HepG2 (cell line): ENCODE data around the gene COG8. TPM values are rescaled to one million over a fixed set of nuclear protein-coding genes. Genes with fewer than 3 reads are reported as not detected.

Experiments
- AGO1 ChIP-seq: fragments of 200-400 bp; formaldehyde crosslinking; IDR thresholded peaks from 2 replicates; pipeline ENCODE4 v1.6.1; 2017; ENCODE audit warnings: mild to moderate bottlenecking, low read depth, low read length, moderate library complexity; ENCODE audit not compliant: poor library complexity, severe bottlenecking
- AGO2 ChIP-seq: fragments of 200-400 bp; formaldehyde crosslinking; optimal IDR thresholded peaks from 2 replicates; pipeline ENCODE3; 2017; ENCODE audit warnings: mild to moderate bottlenecking, low read depth, low read length, moderate library complexity
- BCL3 ChIP-seq: sonication (generic); formaldehyde crosslinking; IDR thresholded peaks from 2 replicates; pipeline ENCODE4 v1.5.1; 2020; ENCODE audit warnings: mild to moderate bottlenecking, missing genetic modification reagents, moderate library complexity
- EZH2 ChIP-seq: conservative IDR thresholded peaks from 2 replicates; pipeline ENCODE4 v1.6.1; 2012; ENCODE audit warnings: mild to moderate bottlenecking, low read depth, low read length, moderate library complexity
- KDM3A ChIP-seq: IDR thresholded peaks from 2 replicates; pipeline ENCODE4 v1.6.1; 2018; ENCODE audit warnings: low read depth, missing compliant biosample characterization
- PHF21A ChIP-seq: sonication (generic); formaldehyde crosslinking; IDR thresholded peaks from 2 replicates; pipeline ENCODE4 v1.5.0; 2020; ENCODE audit warnings: mild to moderate bottlenecking, missing genetic modification reagents
- PITX1 ChIP-seq: sonication (generic); formaldehyde crosslinking; IDR thresholded peaks from 2 replicates; pipeline ENCODE4 v1.5.1; 2020; ENCODE audit warnings: mild to moderate bottlenecking, missing genetic modification reagents
- SCMH1 ChIP-seq: sonication (generic); formaldehyde crosslinking; IDR thresholded peaks from 2 replicates; pipeline ENCODE4 v1.9.0; 2021; ENCODE audit warnings: missing genetic modification reagents, mild to moderate bottlenecking, borderline replicate concordance
- SIX1 ChIP-seq: sonication (generic); formaldehyde crosslinking; IDR thresholded peaks from 2 replicates; pipeline ENCODE4 v1.4.0; 2020; ENCODE audit warnings: missing genetic modification reagents, borderline replicate concordance
- SP2 ChIP-seq: sonication (generic); formaldehyde crosslinking; IDR thresholded peaks from 2 replicates; pipeline ENCODE4 v1.5.1; 2020; ENCODE audit warnings: mild to moderate bottlenecking, missing genetic modification reagents
- TEF ChIP-seq: sonication (generic); formaldehyde crosslinking; IDR thresholded peaks from 2 replicates; pipeline ENCODE4 v1.5.0; 2020; ENCODE audit warnings: missing genetic modification reagents
- TRIM22 ChIP-seq: fragments of 450-650 bp; IDR thresholded peaks from 2 replicates; pipeline ENCODE4 v1.6.1; 2017
- ZFP41 ChIP-seq: sonication (generic); formaldehyde crosslinking; IDR thresholded peaks from 2 replicates; pipeline ENCODE4 v1.4.0; 2020; ENCODE audit warnings: mild to moderate bottlenecking, missing genetic modification reagents, borderline replicate concordance
- ZMAT3 ChIP-seq: sonication (generic); formaldehyde crosslinking; conservative IDR thresholded peaks from 2 replicates; pipeline ENCODE4 v1.7.0; 2021; ENCODE audit warnings: missing genetic modification reagents
- ZNF446 ChIP-seq: sonication (generic); formaldehyde crosslinking; IDR thresholded peaks from 2 replicates; pipeline ENCODE4 v1.5.0; 2020; ENCODE audit warnings: mild to moderate bottlenecking, missing genetic modification reagents
- ZNF503 ChIP-seq: sonication (generic); formaldehyde crosslinking; IDR thresholded peaks from 2 replicates; pipeline ENCODE4 v1.4.0; 2020; ENCODE audit warnings: missing genetic modification reagents
- ZNF572 ChIP-seq: sonication (generic); formaldehyde crosslinking; IDR thresholded peaks from 2 replicates; pipeline ENCODE4 v1.5.1; 2020; ENCODE audit warnings: mild to moderate bottlenecking, missing genetic modification reagents
- ZNF768 ChIP-seq: sonication (generic); formaldehyde crosslinking; IDR thresholded peaks from 2 replicates; pipeline ENCODE4 v1.4.0; 2020; ENCODE audit warnings: missing genetic modification reagents
- polyA plus RNA-seq, 8 experiments: library from polyadenylated mRNA; depleted of rRNA in 3 of 8; stranded (reverse) in 7 of 8; unstranded in 1 of 8; fragments of >200 nt; fragmentation: Illumina TruSeq in 4 of 8; extraction: Trizol in 4 of 8; gene quantifications; 2 replicates each; pipeline versions ENCODE4 v1.2.1 to v1.2.3, GENCODE V29; 2011 to 2016; ENCODE audit warnings: low read depth in 4 of 8, missing spikeins in 1 of 8, mixed read lengths in 1 of 8; ENCODE audit not compliant: insufficient read depth in 1 of 8
- total RNA-seq, 5 experiments: library from RNA; depleted of rRNA; stranded (reverse); fragments of >200 nt; fragmentation: Illumina TruSeq; extraction: Trizol; gene quantifications; 2 replicates each; pipeline ENCODE4 v1.2.3, GENCODE V29; 2016; ENCODE audit warnings: low read depth in 1 of 5

The COG8 gene
- total and polyA plus RNA-seq, 2 of the 13 experiments (the other 11 are each of a cell fraction or from before 2014, with no cell fraction given): 45.5 to 52.1 TPM

GRCh38 chr16:69318177-69318910, 21.0 kb downstream of the COG8 start (continued):
- TF ChIP-seq TRIM22: no peak
- peak; percentile 40; the same call in 1 of the 2 replicates for TF ChIP-seq PITX1 (CRISPR knock-in tag)
- peak; percentile 59; the same call in 1 of the 2 replicates for TF ChIP-seq BCL3 (CRISPR knock-in tag)
- TF ChIP-seq ZNF446 (CRISPR knock-in tag): no peak
- TF ChIP-seq EZH2: no peak
- TF ChIP-seq PHF21A: no peak
- TF ChIP-seq TEF (CRISPR knock-in tag): no peak
- peak; percentile 89 for TF ChIP-seq AGO2
- TF ChIP-seq ZMAT3: no peak
- no peak for TF ChIP-seq ZNF768
- no peak for TF ChIP-seq SCMH1 (CRISPR knock-in tag)
- TF ChIP-seq ZNF572: no peak
- TF ChIP-seq ZNF503 (CRISPR knock-in tag): no peak
- no peak for TF ChIP-seq SP2 (CRISPR knock-in tag)
- no peak for TF ChIP-seq SIX1
- no peak for TF ChIP-seq KDM3A (CRISPR knock-in tag)
- peak; percentile 58 for TF ChIP-seq AGO1
- no peak for TF ChIP-seq ZFP41
